ENCODE measurements around the gene GNAI3.

Gene GNAI3

DNA sequence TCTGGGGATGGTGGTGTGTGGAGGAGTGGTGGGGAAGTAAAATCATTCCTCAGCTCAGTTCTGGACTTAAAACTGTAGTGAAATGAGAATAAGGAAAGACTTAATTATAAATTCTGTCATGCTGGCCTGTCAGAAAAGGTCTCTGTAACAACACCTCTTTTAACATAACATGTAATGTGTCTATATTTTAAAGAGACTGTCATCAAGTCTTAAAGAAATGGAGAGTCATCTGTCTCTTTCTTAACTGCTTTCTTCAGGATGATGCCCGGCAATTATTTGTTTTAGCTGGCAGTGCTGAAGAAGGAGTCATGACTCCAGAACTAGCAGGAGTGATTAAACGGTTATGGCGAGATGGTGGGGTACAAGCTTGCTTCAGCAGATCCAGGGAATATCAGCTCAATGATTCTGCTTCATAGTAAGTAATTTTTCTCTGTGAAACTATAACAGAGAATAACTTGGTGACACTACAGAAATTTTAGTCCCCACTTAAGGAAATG lies 30.6 kb downstream of the GNAI3 start:
- Histone ChIP-seq H3F3A (ENCODE audit: control insufficient read depth, insufficient read depth) (no peaks in the 10 kb centered on the region), H3K9me2 (replicated peaks; ENCODE audit: control insufficient read depth, low read length) (no peaks in the 10 kb centered on the region), H3K79me2 (ENCODE audit: control insufficient read depth, low read length) (no peaks in the 10 kb centered on the region), H3K36me3 (ENCODE audit: control insufficient read depth, low read length) (peaks cover 36% of the 10 kb centered on the region), H3K4me3 (ENCODE audit: low read length) (no peak overlapping the region), H3K27me3 (ENCODE audit: control insufficient read depth, low read length) (no peaks in the 10 kb centered on the region), H3K27ac (ENCODE audit: low read depth, low read length) (no peak overlapping the region), H3K9me3 (ENCODE audit: control insufficient read depth, insufficient read depth, low read length) (no peaks in the 10 kb centered on the region), H4K20me1 (ENCODE audit: control insufficient read depth, insufficient read depth, low read depth, low read length) (no peaks in the 10 kb centered on the region), H3K4me2 (ENCODE audit: low read length) (no peak overlapping the region), H3K4me1 (ENCODE audit: control insufficient read depth, low read length) (no peaks in the 10 kb centered on the region)
- TF ChIP-seq, protein P1, sequence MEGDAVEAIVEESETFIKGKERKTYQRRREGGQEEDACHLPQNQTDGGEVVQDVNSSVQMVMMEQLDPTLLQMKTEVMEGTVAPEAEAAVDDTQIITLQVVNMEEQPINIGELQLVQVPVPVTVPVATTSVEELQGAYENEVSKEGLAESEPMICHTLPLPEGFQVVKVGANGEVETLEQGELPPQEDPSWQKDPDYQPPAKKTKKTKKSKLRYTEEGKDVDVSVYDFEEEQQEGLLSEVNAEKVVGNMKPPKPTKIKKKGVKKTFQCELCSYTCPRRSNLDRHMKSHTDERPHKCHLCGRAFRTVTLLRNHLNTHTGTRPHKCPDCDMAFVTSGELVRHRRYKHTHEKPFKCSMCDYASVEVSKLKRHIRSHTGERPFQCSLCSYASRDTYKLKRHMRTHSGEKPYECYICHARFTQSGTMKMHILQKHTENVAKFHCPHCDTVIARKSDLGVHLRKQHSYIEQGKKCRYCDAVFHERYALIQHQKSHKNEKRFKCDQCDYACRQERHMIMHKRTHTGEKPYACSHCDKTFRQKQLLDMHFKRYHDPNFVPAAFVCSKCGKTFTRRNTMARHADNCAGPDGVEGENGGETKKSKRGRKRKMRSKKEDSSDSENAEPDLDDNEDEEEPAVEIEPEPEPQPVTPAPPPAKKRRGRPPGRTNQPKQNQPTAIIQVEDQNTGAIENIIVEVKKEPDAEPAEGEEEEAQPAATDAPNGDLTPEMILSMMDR (IDR thresholded peaks at IDR 0.05; ENCODE audit: low read depth, low read length, poor library complexity, severe bottlenecking) = no peak
- no peak for TF ChIP-seq EZH2phosphoT487 (IDR thresholded peaks at IDR 0.05; ENCODE audit: borderline replicate concordance, low read length)

DNA sequence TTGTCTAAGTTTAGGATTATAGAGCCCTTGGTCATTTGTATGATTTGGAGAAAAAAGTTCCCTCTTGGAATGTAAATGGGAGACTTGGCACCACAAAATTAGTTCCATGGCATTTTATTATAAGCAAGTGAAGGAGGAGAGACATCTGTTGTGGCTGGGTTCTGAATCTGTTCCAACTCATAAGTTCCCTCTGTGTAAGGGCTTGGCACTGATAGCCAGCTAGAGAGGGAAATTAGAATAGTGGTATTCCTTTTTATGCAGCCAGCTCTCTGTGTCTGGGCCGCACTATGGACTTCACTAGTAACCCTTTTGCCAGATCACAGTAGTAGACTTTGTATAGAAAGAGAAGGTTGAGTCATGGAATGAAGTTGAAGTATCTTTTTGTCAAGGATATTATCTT lies 31.1 kb downstream of the GNAI3 start:
- Histone ChIP-seq H3K36me3 (ENCODE audit: control insufficient read depth, low read length) (peaks cover 35% of the 10 kb centered on the region), H3K27me3 (ENCODE audit: control insufficient read depth, low read length) (no peaks in the 10 kb centered on the region), H3K4me2 (ENCODE audit: low read length) (no peak overlapping the region), H3K9me2 (replicated peaks; ENCODE audit: control insufficient read depth, low read length) (no peaks in the 10 kb centered on the region), H3K9me3 (ENCODE audit: control insufficient read depth, insufficient read depth, low read length) (no peaks in the 10 kb centered on the region), H3K79me2 (ENCODE audit: control insufficient read depth, low read length) (no peaks in the 10 kb centered on the region), H3F3A (ENCODE audit: control insufficient read depth, insufficient read depth) (no peaks in the 10 kb centered on the region), H3K4me1 (ENCODE audit: control insufficient read depth, low read length) (no peaks in the 10 kb centered on the region), H3K4me3 (ENCODE audit: low read length) (no peak overlapping the region), H3K27ac (ENCODE audit: low read depth, low read length) (no peak overlapping the region), H4K20me1 (ENCODE audit: control insufficient read depth, insufficient read depth, low read depth, low read length) (no peaks in the 10 kb centered on the region)
- TF ChIP-seq, protein P1 (IDR thresholded peaks at IDR 0.05; ENCODE audit: low read depth, low read length, poor library complexity, severe bottlenecking) = no peak
- no peak for TF ChIP-seq EZH2phosphoT487 (IDR thresholded peaks at IDR 0.05; ENCODE audit: borderline replicate concordance, low read length)

DNA sequence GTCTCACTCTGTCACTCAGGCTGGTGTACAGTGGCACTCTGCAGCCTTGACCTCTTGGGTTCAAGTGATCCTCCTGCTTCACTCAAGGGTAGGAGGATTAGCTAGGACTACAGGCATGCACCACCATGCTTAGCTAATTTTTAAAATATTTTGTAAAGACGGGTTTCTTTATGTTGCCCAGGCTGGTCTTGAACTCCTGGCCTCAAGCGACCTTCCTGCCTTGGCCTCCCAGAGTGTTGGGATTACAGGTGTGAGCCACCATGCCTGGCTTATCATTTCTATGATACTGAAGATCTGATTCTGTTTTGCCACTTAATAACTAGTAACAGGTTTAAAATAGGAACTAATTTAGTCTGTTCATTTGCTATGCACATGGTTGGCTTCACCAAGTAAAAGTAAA lies 33.6 kb downstream of the GNAI3 start:
- no peak overlapping the region for H3K27ac ChIP-seq (ENCODE audit: low read depth, low read length)
- no peaks in the 10 kb centered on the region for H4K20me1 ChIP-seq (ENCODE audit: control insufficient read depth, insufficient read depth, low read depth, low read length)
- H3K4me2 ChIP-seq (ENCODE audit: low read length) = no peak overlapping the region
- H3K4me1 ChIP-seq (ENCODE audit: control insufficient read depth, low read length) = no peaks in the 10 kb centered on the region
- TF ChIP-seq, protein P1 (IDR thresholded peaks at IDR 0.05; ENCODE audit: low read depth, low read length, poor library complexity, severe bottlenecking) = no peak
- TF ChIP-seq EZH2phosphoT487 (IDR thresholded peaks at IDR 0.05; ENCODE audit: borderline replicate concordance, low read length) = no peak
- H3K9me2 ChIP-seq (replicated peaks; ENCODE audit: control insufficient read depth, low read length) = no peaks in the 10 kb centered on the region
- no peaks in the 10 kb centered on the region for H3K27me3 ChIP-seq (ENCODE audit: control insufficient read depth, low read length)
- peaks cover 53% of the 10 kb centered on the region for H3K36me3 ChIP-seq (ENCODE audit: control insufficient read depth, low read length)
- H3K79me2 ChIP-seq (ENCODE audit: control insufficient read depth, low read length) = no peaks in the 10 kb centered on the region
- no peaks in the 10 kb centered on the region for H3K9me3 ChIP-seq (ENCODE audit: control insufficient read depth, insufficient read depth, low read length)
- H3K4me3 ChIP-seq (ENCODE audit: low read length) = no peak overlapping the region
- no peaks in the 10 kb centered on the region for H3F3A ChIP-seq (ENCODE audit: control insufficient read depth, insufficient read depth)
